Measurements from ENCODE around the gene DBN1. TPM values are rescaled to one million over a fixed set of nuclear protein-coding genes. Genes with fewer than 3 reads are reported as not detected.

The DBN1 gene
- total and polyA plus RNA-seq, 9 of the 15 experiments (the other 6 are each of a cell fraction or from before 2014, with no cell fraction given), result 0.25 to 87.2 (median 27.9) TPM

- TF ChIP-seq MGA (IDR thresholded peaks at IDR 0.05) (peak; percentile 74), NCOA1 (IDR thresholded peaks at IDR 0.05; ENCODE audit: low read depth) (no peak; the same call in 1 of the 2 replicates), SIRT6 (IDR thresholded peaks at IDR 0.05; ENCODE audit: low read depth, low read length) (no peak), ZNF311 (CRISPR knock-in tag; IDR thresholded peaks at IDR 0.05) (no peak), ZNF324 (CRISPR knock-in tag; IDR thresholded peaks at IDR 0.05) (no peak), ZNF699 (CRISPR knock-in tag; IDR thresholded peaks at IDR 0.05; ENCODE audit: insufficient replicate concordance) (no peak), ZFP1 (CRISPR knock-in tag; IDR thresholded peaks at IDR 0.05) (no peak), MECOM (CRISPR knock-in tag; IDR thresholded peaks at IDR 0.05) (no peak), OTX1 (CRISPR knock-in tag; IDR thresholded peaks at IDR 0.05) (no peak), ZSCAN29 (IDR thresholded peaks at IDR 0.05) (no peak), USF2 (CRISPR knock-in tag; IDR thresholded peaks at IDR 0.05) (no peak), NFIX (CRISPR knock-in tag; IDR thresholded peaks at IDR 0.05; ENCODE audit: low read depth) (no peak), ZNF76 (CRISPR knock-in tag; IDR thresholded peaks at IDR 0.05; ENCODE audit: borderline replicate concordance) (no peak), ETV6 (IDR thresholded peaks at IDR 0.05; ENCODE audit: borderline replicate concordance in 1 of 2, low read depth in 2 of 2, low read length in 1 of 2) (no peak), ETV6 (CRISPR knock-in tag; IDR thresholded peaks at IDR 0.05; ENCODE audit: borderline replicate concordance) (no peak), RFX7 (CRISPR knock-in tag; IDR thresholded peaks at IDR 0.05) (no peak), YBX1 (IDR thresholded peaks at IDR 0.05) (no peak)
Observed at GRCh38 chr5:177425801-177426565, 47.5 kb downstream of the DBN1 start (continued).

All from K562 (cell line).